OCI-LY7 (cell line): ENCODE results near the gene ZNF80.

Experiments used
- EZH2phosphoT487 ChIP-seq: fragments of 200-600 bp; sonication (generic); IDR thresholded peaks from 2 replicates; pipeline ENCODE4 v1.6.1; 2018; ENCODE audit warnings: low read depth, borderline replicate concordance, mild to moderate bottlenecking, mixed run types, antibody characterized with exemption, low read length, moderate library complexity, mixed read lengths
- TF ChIP-seq, protein P1 (sequence below): fragments of 200-600 bp; sonication (generic); conservative IDR thresholded peaks from 2 replicates; pipeline ENCODE4 v1.5.1; 2014; ENCODE audit warnings: mild to moderate bottlenecking, antibody characterized with exemption, low read length, moderate library complexity, mixed read lengths

DNA sequence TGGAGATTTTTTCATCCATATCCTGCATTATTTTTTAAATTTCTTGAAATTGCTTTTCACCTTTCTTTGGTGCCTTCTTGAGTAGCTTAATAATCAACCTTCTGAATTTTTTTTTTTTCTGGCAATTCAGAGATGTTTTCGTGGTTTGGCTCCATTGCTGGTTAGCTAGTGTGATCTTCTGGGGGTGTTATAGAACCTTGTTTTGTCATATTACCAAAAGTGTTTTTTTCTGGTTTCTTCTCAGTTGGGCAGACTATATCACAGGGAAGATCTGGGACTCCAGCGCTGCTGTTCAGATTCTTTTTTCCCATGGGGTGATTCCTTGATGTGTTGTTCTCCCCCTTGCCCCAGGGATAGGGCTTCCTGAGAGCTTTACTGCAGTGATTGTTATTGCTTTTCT lies 32.6 kb upstream of the ZNF80 start:
- TF ChIP-seq, protein P1, sequence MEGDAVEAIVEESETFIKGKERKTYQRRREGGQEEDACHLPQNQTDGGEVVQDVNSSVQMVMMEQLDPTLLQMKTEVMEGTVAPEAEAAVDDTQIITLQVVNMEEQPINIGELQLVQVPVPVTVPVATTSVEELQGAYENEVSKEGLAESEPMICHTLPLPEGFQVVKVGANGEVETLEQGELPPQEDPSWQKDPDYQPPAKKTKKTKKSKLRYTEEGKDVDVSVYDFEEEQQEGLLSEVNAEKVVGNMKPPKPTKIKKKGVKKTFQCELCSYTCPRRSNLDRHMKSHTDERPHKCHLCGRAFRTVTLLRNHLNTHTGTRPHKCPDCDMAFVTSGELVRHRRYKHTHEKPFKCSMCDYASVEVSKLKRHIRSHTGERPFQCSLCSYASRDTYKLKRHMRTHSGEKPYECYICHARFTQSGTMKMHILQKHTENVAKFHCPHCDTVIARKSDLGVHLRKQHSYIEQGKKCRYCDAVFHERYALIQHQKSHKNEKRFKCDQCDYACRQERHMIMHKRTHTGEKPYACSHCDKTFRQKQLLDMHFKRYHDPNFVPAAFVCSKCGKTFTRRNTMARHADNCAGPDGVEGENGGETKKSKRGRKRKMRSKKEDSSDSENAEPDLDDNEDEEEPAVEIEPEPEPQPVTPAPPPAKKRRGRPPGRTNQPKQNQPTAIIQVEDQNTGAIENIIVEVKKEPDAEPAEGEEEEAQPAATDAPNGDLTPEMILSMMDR: no peak
- TF ChIP-seq EZH2phosphoT487: no peak
